Natural killer cell (primary cell): Measurements from ENCODE around the gene YJEFN3. TPM values are rescaled to one million over a fixed set of nuclear protein-coding genes. Genes with fewer than 3 reads are reported as not detected.

Experiments
- ATAC-seq, 3 donors: fragments of 150-1000 bp in 2 of 3; fragments of 200-7000 bp in 1 of 3; cut with Tn5 transposase; 1 replicate in 1 of 3; 2 replicates in 2 of 3; pipeline ENCODE4 v1.10.0; 2021; ENCODE audit warnings: mild to moderate bottlenecking in 2 of 3, moderate library complexity in 2 of 3
- DNase-seq, 2 donors: peaks; one replicate each; pipeline versions ENCODE4 v3.0.0 to v3.0.0-alpha.2; 2013 to 2021; ENCODE audit warnings: mixed read lengths in 1 of 2
- H3K27ac ChIP-seq: one replicate; pipeline ENCODE4 v1.5.1; 2013; ENCODE audit warnings: mild to moderate bottlenecking, low read length
- H3K27me3 ChIP-seq: one replicate; pipeline ENCODE4 v1.6.1; 2013; ENCODE audit warnings: low read length; ENCODE audit not compliant: control insufficient read depth, insufficient read depth
- H3K36me3 ChIP-seq: one replicate; pipeline ENCODE4 v1.6.1; 2013; ENCODE audit warnings: low read length; ENCODE audit not compliant: control insufficient read depth, insufficient read depth
- H3K4me1 ChIP-seq: one replicate; pipeline ENCODE4 v1.6.1; 2013; ENCODE audit warnings: low read length; ENCODE audit not compliant: control insufficient read depth, insufficient read depth
- H3K4me3 ChIP-seq: one replicate; pipeline ENCODE4 v1.5.1; 2013; ENCODE audit warnings: low read length
- H3K9me3 ChIP-seq: one replicate; pipeline ENCODE4 v1.6.1; 2013; ENCODE audit warnings: low read length; ENCODE audit not compliant: control insufficient read depth, insufficient read depth
- H3K27ac Mint-ChIP-seq, 2 donors: one replicate each; pipeline ENCODE4 v1.8.0; 2022; ENCODE audit warnings: mild to moderate bottlenecking in 2 of 2, mixed read lengths in 2 of 2, moderate library complexity in 1 of 2
- H3K27me3 Mint-ChIP-seq, 2 donors: one replicate each; pipeline ENCODE4 v1.8.0; 2022; ENCODE audit warnings: low read depth in 2 of 2, mixed read lengths in 2 of 2
- H3K36me3 Mint-ChIP-seq: one replicate; pipeline ENCODE4 v1.8.0; 2022; ENCODE audit warnings: mixed read lengths
- H3K4me1 Mint-ChIP-seq, 2 donors: one replicate each; pipeline ENCODE4 v1.8.0; 2022; ENCODE audit warnings: mixed read lengths in 2 of 2
- H3K4me3 Mint-ChIP-seq: one replicate; pipeline ENCODE4 v1.8.0; 2022; ENCODE audit warnings: mild to moderate bottlenecking, moderate library complexity, mixed read lengths
- H3K9me3 Mint-ChIP-seq, 2 donors: one replicate each; pipeline ENCODE4 v1.8.0; 2022; ENCODE audit warnings: mixed read lengths in 2 of 2
- CTCF ChIP-seq: fragments of 200-600 bp; IDR thresholded peaks from one replicate; pipeline ENCODE4 v1.8.0; 2022; ENCODE audit warnings: antibody characterized with exemption
- WGBS: methylation state at CpG from one replicate; pipeline ENCODE4 v1.1.7; 2013; ENCODE audit warnings: missing lambda C conversion rate; ENCODE audit not compliant: insufficient coverage; 5-methylcytosine and 5-hydroxymethylcytosine counted together
- intact Hi-C: fragments of 100-400 bp; cut with micrococcal nuclease; formaldehyde crosslinking; loops from one replicate; pipeline ENCODE4 v1.14.2; 2022
- total RNA-seq, 4 donors: library from RNA; stranded (reverse); fragments of 120-200 nt in 1 of 4; gene quantifications; one replicate each; pipeline versions ENCODE4 v1.2.3 to v1.2.4, GENCODE V29; 2013 to 2022

YJEFN3 gene
- total RNA-seq, 3 donors from 2014 or later (not counting 1 experiment from before 2014, with no cell fraction given) = 4.0 to 6.0 (median 4.3) TPM

GRCh38 chr19:19546751-19547162 lies 18.0 kb downstream of the YJEFN3 start:
- H3K4me3 Mint-ChIP-seq = no peak overlapping the region
- H3K36me3 Mint-ChIP-seq = no peaks in the 10 kb centered on the region
- H3K9me3 Mint-ChIP-seq = no peaks in the 10 kb centered on the region
- H3K4me1 ChIP-seq = peaks cover 4% of the 10 kb centered on the region
- no peak overlapping the region for H3K4me3 ChIP-seq
- 86% methylated on average over 19 of the region's 19 CpGs for WGBS
- H3K36me3 ChIP-seq = no peaks in the 10 kb centered on the region
- peaks cover 0 to 9% of the 10 kb centered on the region in 2 donors for H3K27me3 Mint-ChIP-seq
- DNase-seq (no peak), ATAC-seq (no peak)
- H3K27ac Mint-ChIP-seq = no peak overlapping the region
- H3K4me1 Mint-ChIP-seq = peaks cover 0 to 5% of the 10 kb centered on the region in 2 donors
- H3K27ac ChIP-seq = no peak overlapping the region
- intact Hi-C loops = no loop called here
- H3K27me3 ChIP-seq = peaks cover 1% of the 10 kb centered on the region
- H3K9me3 ChIP-seq = no peaks in the 10 kb centered on the region
- no peak for TF ChIP-seq CTCF

- Histone ChIP-seq H3K27ac (no peak overlapping the region), H3K4me1 (no peaks in the 10 kb centered on the region), H3K9me3 (no peaks in the 10 kb centered on the region), H3K36me3 (no peaks in the 10 kb centered on the region), H3K27me3 (no peaks in the 10 kb centered on the region), H3K4me3 (no peak overlapping the region)
- ATAC-seq (no peak), DNase-seq (no peak)
- peaks cover 0 to 4% of the 10 kb centered on the region in 2 donors for H3K27me3 Mint-ChIP-seq
- no peak for TF ChIP-seq CTCF
- intact Hi-C loops = no loop called here
- no peaks in the 10 kb centered on the region for H3K36me3 Mint-ChIP-seq
- no peaks in the 10 kb centered on the region for H3K4me1 Mint-ChIP-seq
- WGBS = 85% methylated on average over 15 of the region's 15 CpGs
- H3K27ac Mint-ChIP-seq = no peak overlapping the region
- H3K4me3 Mint-ChIP-seq = no peak overlapping the region
- H3K9me3 Mint-ChIP-seq = no peaks in the 10 kb centered on the region
Measured at GRCh38 chr19:19547674-19548336, 19.1 kb downstream of the YJEFN3 start.

DNA sequence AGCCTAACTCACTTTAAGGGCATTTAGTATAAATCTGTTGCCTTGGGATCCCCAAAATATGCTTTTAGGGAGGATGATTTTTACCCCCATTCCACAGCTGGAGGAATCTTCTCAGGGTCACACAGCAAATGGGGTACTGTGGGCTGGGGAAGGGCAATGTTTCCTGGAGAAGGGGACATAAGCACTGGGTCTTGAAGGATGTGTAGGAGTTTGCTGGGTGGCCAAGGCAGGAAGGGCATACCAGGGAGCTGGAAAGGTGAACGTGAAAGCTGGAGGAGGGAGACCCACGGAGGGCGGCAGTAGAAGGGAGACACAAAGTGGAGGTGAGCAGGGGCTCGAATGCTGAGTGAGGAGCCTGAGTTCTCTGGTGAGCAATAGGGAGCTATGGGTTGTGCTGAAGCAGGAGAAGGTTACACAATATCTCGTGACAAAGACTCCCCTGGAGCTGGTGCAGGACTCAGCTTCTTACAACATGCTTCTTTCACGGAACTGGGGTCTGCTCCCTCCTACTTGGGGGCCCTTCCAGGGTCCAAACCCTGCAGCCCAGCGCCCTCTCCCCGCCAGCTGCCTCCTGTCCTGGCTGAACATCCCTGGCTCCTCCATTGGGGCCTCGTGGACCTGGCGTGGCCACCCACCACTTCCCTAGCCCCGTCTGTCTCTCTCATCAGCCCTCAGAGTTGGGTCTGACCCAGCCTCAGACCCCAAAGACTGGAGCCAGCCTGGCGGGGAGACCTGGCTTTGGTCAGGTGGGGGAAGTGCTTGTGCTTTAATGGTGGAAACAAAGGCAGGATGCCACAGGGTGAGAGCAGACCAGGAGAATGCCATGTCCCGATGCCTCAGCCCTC lies 20.4 kb downstream of the YJEFN3 start:
- no peak for DNase-seq
- Mint-ChIP-seq H3K4me1 (no peaks in the 10 kb centered on the region), H3K4me3 (no peak overlapping the region), H3K9me3 (no peaks in the 10 kb centered on the region), H3K36me3 (no peaks in the 10 kb centered on the region), H3K27ac (no peak overlapping the region), H3K27me3 (peaks cover 0 to 4% of the 10 kb centered on the region in 2 donors)
- Histone ChIP-seq H3K4me1 (no peaks in the 10 kb centered on the region), H3K27ac (no peak overlapping the region), H3K9me3 (no peaks in the 10 kb centered on the region), H3K4me3 (no peak overlapping the region), H3K36me3 (no peaks in the 10 kb centered on the region), H3K27me3 (no peaks in the 10 kb centered on the region)
- TF ChIP-seq CTCF = no peak
- intact Hi-C loops = no loop called here
- 57% methylated on average over 13 of the region's 13 CpGs for WGBS
- ATAC-seq = no peak
